PC-3 (cell line): Measurements from ENCODE around the gene ZNF771.

Experiments used
- CTCF ChIP-seq: fragments of 300-600 bp; sonication (generic); conservative IDR thresholded peaks from 2 replicates; pipeline ENCODE4 v1.5.1; 2017; ENCODE audit warnings: antibody characterized with exemption, low read depth, mild to moderate bottlenecking, low read length
- EZH2 ChIP-seq: fragments of 300-600 bp; sonication (generic); IDR thresholded peaks from one replicate; pipeline ENCODE4 v1.6.1; 2017; ENCODE audit warnings: antibody characterized with exemption, mild to moderate bottlenecking, low read length; ENCODE audit not compliant: unreplicated experiment

GRCh38 chr16:30368792-30369090 is 38.7 kb upstream of the ZNF771 start:
- no peak for TF ChIP-seq CTCF
- TF ChIP-seq EZH2, result no peak
